ENCODE data around the gene RELN. TPM values are rescaled to one million over a fixed set of nuclear protein-coding genes. Genes with fewer than 3 reads are reported as not detected.

The RELN gene
- total and polyA plus RNA-seq, 9 of the 15 experiments (the other 6 are each of a cell fraction or from before 2014, with no cell fraction given) = 12.9 to 43.2 (median 18.1) TPM

GRCh38 chr7:103914147-103914899 is 75.1 kb downstream of the RELN start (continued):
- TF ChIP-seq PRPF4 (IDR thresholded peaks at IDR 0.05; ENCODE audit: insufficient read depth, low read depth, low read length, poor library complexity, severe bottlenecking) (no peak), MAZ (CRISPR knock-in tag; conservative IDR thresholded peaks at IDR 0.05 in 1 of 2, IDR thresholded peaks at IDR 0.05 in 1 of 2) (no peak), TEAD1 (CRISPR knock-in tag; IDR thresholded peaks at IDR 0.05) (no peak), ELF4 (CRISPR knock-in tag; IDR thresholded peaks at IDR 0.05) (no peak), PBX2 (CRISPR knock-in tag; IDR thresholded peaks at IDR 0.05; ENCODE audit: low read depth) (no peak), PBX2 (tag; conservative IDR thresholded peaks at IDR 0.05; ENCODE audit: low read depth) (0 out of 2 replicates have a peak, but pooled peaks have one; percentile 39), TRIM24 (IDR thresholded peaks at IDR 0.05) (0 out of 4 replicates have a peak, but pooled peaks of 1 of the 2 experiments have one; percentile 13), ARHGAP35 (IDR thresholded peaks at IDR 0.05; ENCODE audit: partially characterized antibody) (no peak), RBM25 (IDR thresholded peaks at IDR 0.05; ENCODE audit: low read depth, low read length, severe bottlenecking) (no peak), EGR1 (conservative IDR thresholded peaks at IDR 0.05) (no peak), CBFA2T2 (conservative IDR thresholded peaks at IDR 0.05) (peak; percentile 71), SFPQ (IDR thresholded peaks at IDR 0.05; ENCODE audit: low read depth, low read length) (no peak), GABPB1 (CRISPR knock-in tag; IDR thresholded peaks at IDR 0.05) (no peak), PRMT5 (CRISPR knock-in tag; IDR thresholded peaks at IDR 0.05) (no peak), CREM (IDR thresholded peaks at IDR 0.05; ENCODE audit: low read depth) (0 out of 2 replicates have a peak, but pooled peaks have one; percentile 13), SMC3 (conservative IDR thresholded peaks at IDR 0.05; ENCODE audit: insufficient read depth, low read depth, low read length) (no peak), POLR2B (IDR thresholded peaks at IDR 0.05; ENCODE audit: low read depth, partially characterized antibody) (no peak), ZNF398 (CRISPR knock-in tag; IDR thresholded peaks at IDR 0.05) (no peak), TEAD2 (tag; IDR thresholded peaks at IDR 0.05) (0 out of 2 replicates have a peak, but pooled peaks have one; percentile 18)
